ENCODE measurements around the gene PRIMA1.

DNA sequence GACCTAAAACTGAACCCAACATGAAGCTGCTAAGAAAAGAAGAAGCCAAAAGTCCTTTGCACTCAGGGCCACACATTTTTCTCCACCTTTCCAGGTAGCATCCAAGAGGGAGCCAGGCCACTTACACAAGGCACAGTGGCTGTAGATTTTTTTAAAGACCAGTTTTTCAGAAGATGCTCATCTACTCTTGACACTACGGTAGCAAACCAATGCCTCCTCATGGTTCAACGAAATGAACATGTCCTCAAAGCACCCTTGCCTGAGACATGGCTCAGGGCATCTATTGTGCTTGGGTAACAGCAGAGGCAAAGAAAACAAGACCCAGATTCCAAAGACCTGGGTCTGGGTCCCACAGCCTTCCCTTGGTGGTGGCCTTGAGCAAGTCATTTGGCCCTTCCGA is 22.3 kb downstream of the PRIMA1 start:
- TF ChIP-seq EZH2 (IDR thresholded peaks at IDR 0.05; ENCODE audit: low read depth, unreplicated experiment) (no peak), EZH2phosphoT487 (IDR thresholded peaks at IDR 0.05; ENCODE audit: unreplicated experiment) (no peak), JUNB (IDR thresholded peaks at IDR 0.05; ENCODE audit: unreplicated experiment) (no peak), POLR2AphosphoS5 (IDR thresholded peaks at IDR 0.05; ENCODE audit: low read depth) (no peak), ZNF114 (CRISPR knock-in tag; IDR thresholded peaks at IDR 0.05) (no peak), CREB1 (CRISPR knock-in tag; IDR thresholded peaks at IDR 0.05; ENCODE audit: low read depth) (no peak), ZNF331 (CRISPR knock-in tag; IDR thresholded peaks at IDR 0.05; ENCODE audit: low read depth) (no peak)
- TF ChIP-seq, protein P1, sequence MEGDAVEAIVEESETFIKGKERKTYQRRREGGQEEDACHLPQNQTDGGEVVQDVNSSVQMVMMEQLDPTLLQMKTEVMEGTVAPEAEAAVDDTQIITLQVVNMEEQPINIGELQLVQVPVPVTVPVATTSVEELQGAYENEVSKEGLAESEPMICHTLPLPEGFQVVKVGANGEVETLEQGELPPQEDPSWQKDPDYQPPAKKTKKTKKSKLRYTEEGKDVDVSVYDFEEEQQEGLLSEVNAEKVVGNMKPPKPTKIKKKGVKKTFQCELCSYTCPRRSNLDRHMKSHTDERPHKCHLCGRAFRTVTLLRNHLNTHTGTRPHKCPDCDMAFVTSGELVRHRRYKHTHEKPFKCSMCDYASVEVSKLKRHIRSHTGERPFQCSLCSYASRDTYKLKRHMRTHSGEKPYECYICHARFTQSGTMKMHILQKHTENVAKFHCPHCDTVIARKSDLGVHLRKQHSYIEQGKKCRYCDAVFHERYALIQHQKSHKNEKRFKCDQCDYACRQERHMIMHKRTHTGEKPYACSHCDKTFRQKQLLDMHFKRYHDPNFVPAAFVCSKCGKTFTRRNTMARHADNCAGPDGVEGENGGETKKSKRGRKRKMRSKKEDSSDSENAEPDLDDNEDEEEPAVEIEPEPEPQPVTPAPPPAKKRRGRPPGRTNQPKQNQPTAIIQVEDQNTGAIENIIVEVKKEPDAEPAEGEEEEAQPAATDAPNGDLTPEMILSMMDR (conservative IDR thresholded peaks at IDR 0.05; ENCODE audit: low read depth in 2 of 2) = no peak
- TF ChIP-seq, protein P2, sequence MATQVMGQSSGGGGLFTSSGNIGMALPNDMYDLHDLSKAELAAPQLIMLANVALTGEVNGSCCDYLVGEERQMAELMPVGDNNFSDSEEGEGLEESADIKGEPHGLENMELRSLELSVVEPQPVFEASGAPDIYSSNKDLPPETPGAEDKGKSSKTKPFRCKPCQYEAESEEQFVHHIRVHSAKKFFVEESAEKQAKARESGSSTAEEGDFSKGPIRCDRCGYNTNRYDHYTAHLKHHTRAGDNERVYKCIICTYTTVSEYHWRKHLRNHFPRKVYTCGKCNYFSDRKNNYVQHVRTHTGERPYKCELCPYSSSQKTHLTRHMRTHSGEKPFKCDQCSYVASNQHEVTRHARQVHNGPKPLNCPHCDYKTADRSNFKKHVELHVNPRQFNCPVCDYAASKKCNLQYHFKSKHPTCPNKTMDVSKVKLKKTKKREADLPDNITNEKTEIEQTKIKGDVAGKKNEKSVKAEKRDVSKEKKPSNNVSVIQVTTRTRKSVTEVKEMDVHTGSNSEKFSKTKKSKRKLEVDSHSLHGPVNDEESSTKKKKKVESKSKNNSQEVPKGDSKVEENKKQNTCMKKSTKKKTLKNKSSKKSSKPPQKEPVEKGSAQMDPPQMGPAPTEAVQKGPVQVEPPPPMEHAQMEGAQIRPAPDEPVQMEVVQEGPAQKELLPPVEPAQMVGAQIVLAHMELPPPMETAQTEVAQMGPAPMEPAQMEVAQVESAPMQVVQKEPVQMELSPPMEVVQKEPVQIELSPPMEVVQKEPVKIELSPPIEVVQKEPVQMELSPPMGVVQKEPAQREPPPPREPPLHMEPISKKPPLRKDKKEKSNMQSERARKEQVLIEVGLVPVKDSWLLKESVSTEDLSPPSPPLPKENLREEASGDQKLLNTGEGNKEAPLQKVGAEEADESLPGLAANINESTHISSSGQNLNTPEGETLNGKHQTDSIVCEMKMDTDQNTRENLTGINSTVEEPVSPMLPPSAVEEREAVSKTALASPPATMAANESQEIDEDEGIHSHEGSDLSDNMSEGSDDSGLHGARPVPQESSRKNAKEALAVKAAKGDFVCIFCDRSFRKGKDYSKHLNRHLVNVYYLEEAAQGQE (IDR thresholded peaks at IDR 0.05; ENCODE audit: unreplicated experiment) = no peak

Data from GM23338 (cell line).